ENCODE data around the gene MOCS3.

Gene MOCS3

GRCh38 chr20:50982363-50982762 is 23.7 kb downstream of the MOCS3 start:
- no peak for DNase-seq

GRCh38 chr20:50983321-50983720 is 24.7 kb downstream of the MOCS3 start:
- DNase-seq = no peak

- DNase-seq = peak; percentile 44 to 62
These were observed 29.0 kb downstream of the MOCS3 start for GRCh38 chr20:50987493-50988210.

- no peak for DNase-seq
These were observed 32.5 kb downstream of the MOCS3 start for GRCh38 chr20:50991076-50991475.

- DNase-seq = no peak
These were observed 33.7 kb downstream of the MOCS3 start for GRCh38 chr20:50992336-50992732.

GRCh38 chr20:50992733-50993457 is 34.3 kb downstream of the MOCS3 start:
- peak in 1 of 2 experiments; percentile 58 for DNase-seq

- no peak for DNase-seq
These were observed 35.3 kb downstream of the MOCS3 start for GRCh38 chr20:50993876-50994275.

GRCh38 chr20:50995506-50995905 is 36.9 kb downstream of the MOCS3 start:
- DNase-seq = no peak

- no peak for DNase-seq
These were observed 38.6 kb downstream of the MOCS3 start for GRCh38 chr20:50996901-50997865.

GRCh38 chr20:50999355-50999754 is 40.7 kb downstream of the MOCS3 start:
- no peak for DNase-seq

GRCh38 chr20:51001430-51002265 is 43.0 kb downstream of the MOCS3 start:
- no peak for DNase-seq

GRCh38 chr20:51002633-51003032 is 44.0 kb downstream of the MOCS3 start:
- no peak for DNase-seq

GRCh38 chr20:51003753-51004152 is 45.1 kb downstream of the MOCS3 start:
- DNase-seq = no peak

GRCh38 chr20:51004305-51004727 is 45.7 kb downstream of the MOCS3 start:
- no peak for DNase-seq

GRCh38 chr20:51004781-51005180 is 46.2 kb downstream of the MOCS3 start:
- no peak for DNase-seq

GRCh38 chr20:51005214-51005613 is 46.6 kb downstream of the MOCS3 start:
- no peak for DNase-seq

GRCh38 chr20:51008718-51009117 is 50.1 kb downstream of the MOCS3 start:
- DNase-seq = no peak

GRCh38 chr20:51009303-51010042 is 50.9 kb downstream of the MOCS3 start:
- no peak for DNase-seq

GRCh38 chr20:51010043-51010365 is 51.4 kb downstream of the MOCS3 start:
- DNase-seq = no peak

GRCh38 chr20:51010932-51011331 is 52.3 kb downstream of the MOCS3 start:
- DNase-seq = no peak

GRCh38 chr20:51011479-51011878 is 52.9 kb downstream of the MOCS3 start:
- no peak for DNase-seq

- DNase-seq = no peak
These were observed 53.7 kb downstream of the MOCS3 start for GRCh38 chr20:51012357-51012756.
